ENCODE data around the gene TMEM266.
"Not testable (repeated sequence)": the region's sequence is repeated elsewhere in the genome, so short reads cannot be mapped to it uniquely, and the experiment has no call there.

TMEM266 gene

GRCh38 chr15:76059320-76060117 is at the start of gene TMEM266:
Gene TMEM266 (plus strand): TSS chr15:76059985. CDS start chr15:76134264, 74,279 bp downstream.
- no peak for DNase-seq

DNA sequence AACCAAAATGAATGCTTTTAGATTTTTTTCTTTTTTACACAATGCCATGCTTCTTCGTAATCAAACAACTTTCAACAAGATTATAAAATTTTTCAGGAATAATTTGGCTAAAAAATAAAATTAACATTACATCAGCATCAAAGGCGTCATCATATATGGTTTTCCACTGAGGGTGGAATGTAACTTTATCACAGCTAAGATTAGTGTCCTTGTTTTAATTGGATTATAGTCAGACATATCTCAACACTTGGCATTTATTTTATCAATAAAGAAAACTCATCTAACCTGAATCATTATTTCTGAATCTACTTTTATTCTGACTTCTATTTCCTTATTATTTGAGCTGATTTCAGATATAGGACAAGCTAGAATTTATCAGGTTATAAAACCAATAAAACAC is 49.2 kb upstream of the TMEM266 start:
- DNase-seq, result no peak

- DNase-seq, result no peak
Observed at GRCh38 chr15:76011627-76012551, 47.9 kb upstream of the TMEM266 start, which contains the start of gene NRG4. Gene NRG4 (minus strand): TSS chr15:76012424. CDS start chr15:76011230, 1,194 bp downstream.

GRCh38 chr15:76013470-76013869 is 46.3 kb upstream of the TMEM266 start:
- DNase-seq, result not testable (repeated sequence)

- no peak for DNase-seq
Observed at GRCh38 chr15:76024021-76024768, 35.6 kb upstream of the TMEM266 start.

- DNase-seq, result no peak
Observed at GRCh38 chr15:76032046-76032445, 27.7 kb upstream of the TMEM266 start.

DNA sequence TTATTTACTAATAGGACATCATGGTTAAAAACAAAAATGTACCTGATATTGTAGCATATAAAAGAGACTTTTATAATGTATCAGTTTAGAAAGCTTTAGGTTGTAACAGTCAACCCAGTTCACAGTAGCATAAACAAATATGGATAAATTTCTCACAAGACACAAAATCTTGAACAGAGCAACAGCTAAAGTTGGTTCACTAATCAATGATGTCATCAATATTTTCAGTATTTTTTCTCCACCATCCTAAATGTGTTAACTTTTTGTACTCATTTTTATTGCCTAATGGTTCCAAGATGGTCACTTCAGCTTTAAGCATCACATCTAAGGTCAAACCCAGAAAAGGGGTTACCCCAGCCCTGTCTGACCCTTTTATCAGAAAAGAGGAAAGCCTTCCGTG is 26.3 kb upstream of the TMEM266 start:
- no peak for DNase-seq

- DNase-seq, result no peak
Observed at GRCh38 chr15:76034111-76034510, 25.7 kb upstream of the TMEM266 start.

DNA sequence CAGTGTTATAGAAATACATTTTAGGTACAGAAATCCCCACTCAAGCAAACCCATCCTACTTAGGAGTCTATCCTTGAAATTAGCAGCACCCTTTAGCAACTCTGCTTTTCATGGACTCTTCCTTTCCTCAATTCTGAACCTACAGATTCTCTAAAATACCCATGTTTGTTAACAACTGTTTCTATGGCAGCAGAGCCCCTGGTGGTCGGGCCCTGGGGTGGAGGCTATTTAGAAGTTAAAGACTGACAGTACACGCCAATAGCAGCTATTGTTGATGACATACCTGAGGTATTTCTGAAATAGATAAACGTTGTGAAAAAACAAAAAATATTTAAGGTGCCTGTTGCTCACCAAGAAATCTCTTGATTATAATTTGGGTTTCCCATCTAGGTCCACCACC is 24.2 kb upstream of the TMEM266 start:
- no peak for DNase-seq

DNA sequence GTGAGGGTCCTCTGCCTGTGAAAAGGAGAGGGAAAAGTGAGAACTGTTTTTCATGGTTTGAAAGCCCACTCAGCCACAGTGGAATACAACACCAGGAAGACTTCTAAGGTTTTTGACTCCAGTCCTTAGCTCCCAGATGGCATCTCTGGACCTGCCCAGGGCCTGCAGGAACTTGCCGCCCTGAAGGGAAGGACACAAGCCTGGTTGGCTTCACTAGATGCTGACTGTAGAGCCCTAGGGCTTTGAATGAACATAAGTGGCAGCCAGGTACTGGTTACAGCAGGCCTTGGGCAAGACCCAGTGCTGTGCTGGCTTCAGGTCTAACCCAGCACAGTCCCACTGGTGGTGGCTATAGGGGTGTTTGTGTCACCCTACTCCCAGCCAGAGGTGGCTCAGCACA is 21.3 kb upstream of the TMEM266 start:
- no peak for DNase-seq

DNA sequence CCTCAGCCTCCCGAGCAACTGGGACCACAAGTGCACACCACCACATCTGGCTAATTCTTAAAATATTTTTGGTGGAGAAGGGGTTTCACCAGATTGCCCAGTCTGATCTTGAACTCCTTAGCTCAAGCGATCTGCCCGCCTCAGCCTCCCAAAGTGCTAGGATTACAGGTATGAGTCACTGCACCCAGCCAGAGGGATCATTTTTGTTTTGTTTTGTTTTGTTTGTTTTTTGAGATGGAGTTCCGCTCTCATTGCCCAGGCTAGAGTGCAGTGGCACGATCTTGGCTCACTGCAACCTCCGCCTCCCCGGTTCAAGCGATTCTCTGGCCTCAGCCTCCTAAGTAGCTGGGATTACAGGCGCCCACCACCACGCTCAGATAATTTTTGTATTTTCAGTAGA is 5.6 kb upstream of the TMEM266 start:
- not testable (repeated sequence) for DNase-seq

DNA sequence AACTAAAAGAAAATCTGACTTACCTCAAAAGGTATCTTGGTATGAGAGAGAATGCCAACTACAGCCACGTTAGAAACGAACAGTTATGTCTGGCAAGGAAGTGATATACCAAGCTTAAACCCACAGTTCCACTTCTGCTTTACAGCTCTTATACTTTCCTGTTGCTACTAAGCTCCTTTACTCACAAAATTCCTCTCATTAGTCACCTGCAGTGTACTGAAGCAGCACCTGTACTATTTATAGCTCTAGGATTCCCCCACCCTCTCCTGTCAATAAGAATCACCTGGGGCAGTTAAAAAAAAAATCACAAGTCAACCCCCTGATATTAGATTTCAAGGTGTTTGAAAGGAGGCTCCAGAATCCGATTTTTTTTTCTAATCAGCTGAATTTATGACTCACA is 2.9 kb upstream of the TMEM266 start:
- no peak for DNase-seq

GRCh38 chr15:76057332-76058000 is 2.3 kb upstream of the TMEM266 start:
- no peak for DNase-seq

DNA sequence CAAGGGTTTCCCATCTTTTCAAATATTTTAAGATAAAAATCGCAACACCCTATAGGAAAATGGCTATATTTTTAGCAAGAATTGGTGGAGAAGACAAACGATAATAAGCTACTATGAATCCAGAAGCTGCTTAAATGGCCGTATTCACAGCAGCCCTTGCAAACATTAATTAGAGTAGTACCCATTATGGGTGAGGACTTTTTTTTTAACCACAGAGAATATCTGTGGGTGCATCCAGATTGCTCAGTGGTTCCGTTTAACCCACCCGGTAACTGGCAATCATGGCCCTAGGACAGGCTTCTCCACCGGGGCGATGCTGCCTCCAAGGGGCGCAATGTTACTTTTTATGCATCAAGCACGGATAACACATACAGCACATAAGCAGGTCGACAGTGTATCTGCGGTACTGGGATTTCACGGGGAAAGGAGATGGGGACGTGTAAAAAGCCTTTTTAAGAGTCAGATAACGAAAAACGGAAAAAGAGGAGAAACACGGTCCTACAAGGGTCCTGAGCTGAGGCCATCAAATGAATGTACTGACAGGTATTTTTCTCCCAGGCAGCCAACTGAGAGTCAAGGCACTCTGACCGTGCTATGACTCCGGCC is 968 bp upstream of the TMEM266 start:
- no peak for DNase-seq

DNA sequence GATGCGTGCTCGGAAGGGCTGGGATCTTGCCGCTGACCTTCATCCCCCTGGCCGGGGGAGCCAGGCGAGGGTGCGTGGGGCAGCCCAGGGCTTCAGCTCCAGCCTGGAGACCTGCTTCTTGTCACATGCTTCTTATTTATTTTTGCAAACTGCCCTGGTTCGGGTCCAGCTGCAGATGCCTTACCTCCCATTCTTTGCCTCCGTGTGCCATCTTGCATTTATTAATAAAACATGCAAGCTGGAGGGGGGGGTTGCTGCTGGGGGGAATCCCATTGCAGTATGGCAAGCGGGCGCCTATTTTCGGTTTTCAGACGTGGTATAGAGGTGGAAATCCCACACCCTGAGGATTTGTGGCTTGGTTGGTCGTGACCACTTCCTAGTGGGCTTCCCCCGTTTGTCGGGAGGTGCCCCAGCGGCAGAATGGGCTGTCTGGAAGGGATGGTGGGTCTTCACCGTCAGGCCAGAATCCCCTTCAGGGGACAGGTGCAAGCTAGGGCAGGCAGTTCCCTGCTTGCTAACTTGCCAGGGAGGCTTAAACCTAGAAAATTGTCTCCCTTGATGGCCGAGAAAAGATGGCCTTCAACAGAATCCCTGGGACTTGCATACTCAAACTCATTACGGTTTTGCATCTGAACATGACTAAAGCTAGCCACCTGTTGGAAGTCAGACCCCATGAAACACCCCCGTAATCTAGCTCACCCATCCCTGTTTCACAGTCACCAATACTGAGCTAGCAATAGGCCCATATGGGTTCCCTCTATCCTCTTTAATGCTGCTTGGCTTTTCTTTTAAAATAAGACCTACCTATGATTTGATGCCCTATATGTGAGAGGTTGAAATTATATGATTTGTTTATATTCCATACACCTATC is 569 bp downstream of the TMEM266 start:
- no peak for DNase-seq

DNA sequence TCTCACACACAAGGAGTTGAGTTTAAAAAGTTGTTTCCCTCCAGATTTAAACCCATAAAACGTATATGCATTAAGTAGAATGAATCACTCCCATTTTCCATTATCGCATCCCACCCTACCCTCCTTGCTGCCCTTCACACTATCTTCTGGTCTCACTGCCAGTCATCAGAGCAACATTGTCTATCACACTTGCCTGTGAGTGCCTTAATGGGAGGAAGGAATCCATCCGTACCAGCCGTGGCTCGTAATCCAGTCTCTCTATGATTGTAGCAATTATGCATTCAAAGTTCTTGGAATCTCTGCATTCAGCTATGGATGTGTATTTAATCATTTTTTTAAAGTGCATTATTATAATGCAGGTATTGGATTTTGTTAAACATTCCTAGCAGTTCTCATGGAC is 1.9 kb downstream of the TMEM266 start:
- no peak for DNase-seq

GRCh38 chr15:76062286-76062685 is 2.5 kb downstream of the TMEM266 start:
- DNase-seq, result no peak

- no peak for DNase-seq
Observed at GRCh38 chr15:76064375-76064774, 4.6 kb downstream of the TMEM266 start.

- DNase-seq, result no peak
Observed at GRCh38 chr15:76065245-76065644, 5.5 kb downstream of the TMEM266 start.

- DNase-seq, result no peak
Observed at GRCh38 chr15:76065793-76066192, 6.0 kb downstream of the TMEM266 start.

DNA sequence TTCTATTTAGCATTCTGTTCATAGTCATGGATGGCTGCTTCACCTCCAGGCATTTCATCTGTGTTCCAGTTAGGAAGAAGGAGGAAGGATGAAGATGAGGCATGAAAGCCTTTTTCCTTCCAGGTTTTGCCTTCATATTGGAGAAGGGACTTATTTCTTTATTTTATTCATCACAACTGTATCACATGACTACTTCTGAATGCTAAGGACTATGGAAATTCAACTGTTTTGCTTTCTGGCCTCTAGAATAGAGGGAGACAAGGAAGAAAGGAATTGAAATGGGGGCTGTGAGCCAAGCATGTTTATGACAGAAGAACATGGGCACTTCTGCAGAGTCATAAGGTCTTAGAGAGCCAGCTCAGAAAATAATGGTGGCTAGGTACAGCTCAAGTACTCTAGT is 10.4 kb downstream of the TMEM266 start:
- no peak for DNase-seq
